ENCODE measurements around the gene RBM19.

DNA sequence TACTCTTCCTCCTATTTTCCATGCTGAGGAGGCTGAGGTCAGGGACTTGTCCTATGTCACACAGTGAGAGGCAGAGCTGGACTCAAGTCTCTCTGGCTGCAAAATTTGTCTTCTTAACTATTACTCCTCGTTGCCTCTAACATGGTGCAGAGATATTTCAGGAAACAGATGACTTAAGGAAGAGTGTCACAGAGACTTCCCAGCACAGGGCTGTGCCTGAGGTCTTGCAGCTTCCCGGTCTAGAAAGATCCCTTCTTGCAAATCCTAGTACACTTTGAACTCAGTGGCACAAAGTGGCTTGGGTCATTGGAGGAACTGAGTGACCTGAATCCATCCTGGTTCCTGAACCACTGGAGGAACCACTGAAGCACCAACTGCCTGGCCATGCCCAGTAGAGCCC lies 17.1 kb upstream of the RBM19 start:
- no peak for TF ChIP-seq CTCF (IDR thresholded peaks at IDR 0.05; ENCODE audit: low read depth, low read length, missing input control)
- TF ChIP-seq RAD21 (IDR thresholded peaks at IDR 0.05): no peak
